GM23338 (cell line): ENCODE data around the gene FCER1G.

Source experiments
- TF ChIP-seq, protein P1 (sequence below), 2 experiments: fragments of 200-600 bp in 1 of 2; sonication (generic) in 1 of 2; conservative IDR thresholded peaks; 2 replicates each; pipeline versions ENCODE4 v1.5.1 to v1.6.1; 2016 to 2017; ENCODE audit warnings: antibody characterized with exemption in 2 of 2, low read depth in 2 of 2, mild to moderate bottlenecking in 2 of 2, moderate library complexity in 1 of 2
- TF ChIP-seq, protein P2 (sequence below): IDR thresholded peaks from one replicate; pipeline ENCODE4 v1.6.1; 2018; ENCODE audit warnings: antibody characterized with exemption; ENCODE audit not compliant: unreplicated experiment

DNA sequence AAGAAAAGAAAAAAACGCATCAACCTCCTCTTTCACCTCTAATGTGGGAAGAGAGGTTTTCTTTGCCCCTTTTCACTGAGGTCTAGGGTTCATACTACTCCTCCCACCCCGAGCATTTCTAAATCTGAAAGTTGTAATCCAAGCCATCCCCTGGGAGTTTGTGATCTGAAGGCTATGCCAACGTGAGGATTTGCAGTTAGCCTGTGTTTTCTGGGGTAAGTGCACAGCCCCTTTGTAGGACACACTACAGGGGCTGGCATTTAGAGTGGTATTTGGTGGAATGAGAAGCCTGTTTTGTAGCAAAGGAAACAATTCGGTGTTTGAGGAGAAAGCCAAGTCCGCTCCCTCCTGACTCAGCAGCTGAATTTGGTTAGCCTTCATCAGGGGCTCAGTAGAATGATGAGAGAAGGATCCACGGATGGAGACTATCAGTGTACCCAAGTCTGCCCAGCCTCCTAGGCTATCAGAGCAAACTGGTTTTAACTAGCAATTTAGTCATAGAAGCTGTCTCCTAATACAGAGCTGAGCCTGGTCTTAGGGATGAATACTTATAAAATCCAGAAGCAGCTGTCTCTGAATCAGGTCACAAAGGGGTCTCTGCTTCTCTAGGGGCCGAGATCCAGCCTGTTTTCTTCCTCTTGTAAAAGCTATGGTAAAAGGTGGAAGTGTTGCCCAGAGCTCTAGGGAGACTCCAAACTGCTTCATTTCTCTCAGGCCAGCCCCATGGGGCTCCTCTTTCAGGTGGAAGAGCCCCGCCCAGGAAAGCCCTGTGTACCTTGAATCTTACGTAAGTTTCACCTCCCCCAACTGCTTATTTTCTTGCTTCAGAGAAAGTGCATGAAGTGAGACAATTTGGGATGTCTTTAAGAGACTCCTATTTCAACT lies 45.5 kb downstream of the FCER1G start:
- TF ChIP-seq, protein P1, sequence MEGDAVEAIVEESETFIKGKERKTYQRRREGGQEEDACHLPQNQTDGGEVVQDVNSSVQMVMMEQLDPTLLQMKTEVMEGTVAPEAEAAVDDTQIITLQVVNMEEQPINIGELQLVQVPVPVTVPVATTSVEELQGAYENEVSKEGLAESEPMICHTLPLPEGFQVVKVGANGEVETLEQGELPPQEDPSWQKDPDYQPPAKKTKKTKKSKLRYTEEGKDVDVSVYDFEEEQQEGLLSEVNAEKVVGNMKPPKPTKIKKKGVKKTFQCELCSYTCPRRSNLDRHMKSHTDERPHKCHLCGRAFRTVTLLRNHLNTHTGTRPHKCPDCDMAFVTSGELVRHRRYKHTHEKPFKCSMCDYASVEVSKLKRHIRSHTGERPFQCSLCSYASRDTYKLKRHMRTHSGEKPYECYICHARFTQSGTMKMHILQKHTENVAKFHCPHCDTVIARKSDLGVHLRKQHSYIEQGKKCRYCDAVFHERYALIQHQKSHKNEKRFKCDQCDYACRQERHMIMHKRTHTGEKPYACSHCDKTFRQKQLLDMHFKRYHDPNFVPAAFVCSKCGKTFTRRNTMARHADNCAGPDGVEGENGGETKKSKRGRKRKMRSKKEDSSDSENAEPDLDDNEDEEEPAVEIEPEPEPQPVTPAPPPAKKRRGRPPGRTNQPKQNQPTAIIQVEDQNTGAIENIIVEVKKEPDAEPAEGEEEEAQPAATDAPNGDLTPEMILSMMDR (conservative IDR thresholded peaks at IDR 0.05; ENCODE audit: low read depth in 2 of 2): no peak
- TF ChIP-seq, protein P2, sequence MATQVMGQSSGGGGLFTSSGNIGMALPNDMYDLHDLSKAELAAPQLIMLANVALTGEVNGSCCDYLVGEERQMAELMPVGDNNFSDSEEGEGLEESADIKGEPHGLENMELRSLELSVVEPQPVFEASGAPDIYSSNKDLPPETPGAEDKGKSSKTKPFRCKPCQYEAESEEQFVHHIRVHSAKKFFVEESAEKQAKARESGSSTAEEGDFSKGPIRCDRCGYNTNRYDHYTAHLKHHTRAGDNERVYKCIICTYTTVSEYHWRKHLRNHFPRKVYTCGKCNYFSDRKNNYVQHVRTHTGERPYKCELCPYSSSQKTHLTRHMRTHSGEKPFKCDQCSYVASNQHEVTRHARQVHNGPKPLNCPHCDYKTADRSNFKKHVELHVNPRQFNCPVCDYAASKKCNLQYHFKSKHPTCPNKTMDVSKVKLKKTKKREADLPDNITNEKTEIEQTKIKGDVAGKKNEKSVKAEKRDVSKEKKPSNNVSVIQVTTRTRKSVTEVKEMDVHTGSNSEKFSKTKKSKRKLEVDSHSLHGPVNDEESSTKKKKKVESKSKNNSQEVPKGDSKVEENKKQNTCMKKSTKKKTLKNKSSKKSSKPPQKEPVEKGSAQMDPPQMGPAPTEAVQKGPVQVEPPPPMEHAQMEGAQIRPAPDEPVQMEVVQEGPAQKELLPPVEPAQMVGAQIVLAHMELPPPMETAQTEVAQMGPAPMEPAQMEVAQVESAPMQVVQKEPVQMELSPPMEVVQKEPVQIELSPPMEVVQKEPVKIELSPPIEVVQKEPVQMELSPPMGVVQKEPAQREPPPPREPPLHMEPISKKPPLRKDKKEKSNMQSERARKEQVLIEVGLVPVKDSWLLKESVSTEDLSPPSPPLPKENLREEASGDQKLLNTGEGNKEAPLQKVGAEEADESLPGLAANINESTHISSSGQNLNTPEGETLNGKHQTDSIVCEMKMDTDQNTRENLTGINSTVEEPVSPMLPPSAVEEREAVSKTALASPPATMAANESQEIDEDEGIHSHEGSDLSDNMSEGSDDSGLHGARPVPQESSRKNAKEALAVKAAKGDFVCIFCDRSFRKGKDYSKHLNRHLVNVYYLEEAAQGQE: no peak
